Jurkat, Clone E6-1 (cell line): ENCODE data around the gene U2AF1L4.
A peak's percentile ranks its signal among the peaks of the same experiment; 100 is the strongest.

Source experiments
- DNase-seq: peaks from one replicate; pipeline ENCODE4 v3.0.0-alpha.2; 2011; ENCODE audit warnings: low read depth, low spot score
- H3K4me3 ChIP-seq: 2 replicates; pipeline ENCODE4 v1.5.1; 2011; ENCODE audit warnings: mild to moderate bottlenecking, low read length, control low read depth, moderate library complexity

U2AF1L4 gene

GRCh38 chr19:35693835-35694599 is 51.2 kb downstream of the U2AF1L4 start:
- peak; percentile 80 for DNase-seq
- H3K4me3 ChIP-seq = no peak overlapping the region

- H3K4me3 ChIP-seq = no peak overlapping the region
- no peak for DNase-seq
Measured at GRCh38 chr19:35693422-35693821, 51.8 kb downstream of the U2AF1L4 start.
